Stimulated activated CD8-positive, alpha-beta memory T cell treated with anti-CD3 and anti-CD28 coated beads, Interleukin-4, amount 100 ng/mL, for 4 hours (primary cell): Measurements from ENCODE around the gene MEMO1.
"Not testable (repeated sequence)": the region's sequence is repeated elsewhere in the genome, so short reads cannot be mapped to it uniquely, and the experiment has no call there.

Source experiments
- DNase-seq, 2 donors: peaks; one replicate each; pipeline ENCODE4 v3.0.0-alpha.2; 2020; ENCODE audit warnings: low read depth in 2 of 2, low spot score in 1 of 2

The MEMO1 gene

DNA sequence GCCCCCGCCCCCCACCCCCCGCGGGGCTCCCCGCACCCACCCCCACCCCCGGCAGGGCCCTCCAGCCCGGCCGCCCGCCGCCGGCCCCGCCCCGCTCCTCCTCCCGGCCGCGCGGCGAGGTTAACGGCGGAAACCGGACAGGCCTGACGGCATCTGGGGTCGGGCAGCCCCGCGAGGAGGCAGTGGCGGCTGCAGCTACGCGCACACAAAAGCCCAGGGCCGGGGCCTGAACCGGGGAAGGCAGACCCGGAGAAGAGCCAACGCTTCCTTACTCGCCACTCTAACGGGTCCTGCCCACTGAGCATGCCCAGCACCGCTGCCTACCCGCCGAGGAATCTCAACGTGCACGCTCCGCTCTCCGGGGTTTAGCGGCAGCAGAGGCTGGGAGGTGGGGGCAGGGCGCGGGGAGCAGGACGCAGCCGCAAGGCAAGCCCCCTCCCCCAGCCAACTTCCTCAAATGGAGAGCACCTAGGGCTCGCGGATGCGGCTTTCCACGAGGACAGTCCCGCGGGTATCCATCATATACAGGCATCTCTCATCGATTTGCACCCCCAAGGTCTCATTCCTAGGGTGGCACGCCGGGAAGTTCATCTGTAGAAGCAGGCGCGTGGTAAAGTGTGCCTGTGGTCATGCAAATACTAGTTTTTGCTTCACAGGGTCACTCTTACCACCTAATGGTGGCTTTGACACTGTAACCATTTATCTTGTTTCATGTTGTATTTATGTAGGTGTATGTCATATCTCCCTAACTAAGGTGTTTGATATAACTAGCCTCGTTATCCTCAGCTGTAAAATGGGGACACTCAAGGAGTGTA lies at the start of gene MEMO1:
MEMO1 (minus strand) TSS at position 339 of the 815 bp plus-strand sequence. CDS start 761 bp downstream, outside the sequence.
- peak; percentile 74 to 80 for DNase-seq

DNA sequence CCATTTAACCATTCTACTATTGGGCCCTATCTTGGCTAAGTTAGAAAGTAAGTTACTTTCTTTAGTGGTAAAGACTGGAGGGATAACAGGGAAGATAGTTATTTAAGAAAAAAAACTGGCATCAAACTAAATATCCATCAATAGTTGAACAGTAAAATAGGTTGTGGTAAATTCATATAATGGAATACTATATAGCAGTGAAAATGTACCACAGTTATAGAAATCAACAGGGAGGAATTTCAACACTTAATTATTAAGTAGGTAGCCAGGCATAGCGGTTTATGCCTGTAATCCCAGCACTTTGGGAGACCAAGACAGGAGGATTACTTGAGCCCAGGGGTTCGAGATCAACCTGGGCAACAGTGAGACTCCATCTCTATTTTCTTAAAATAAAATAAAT lies 49.5 kb upstream of the MEMO1 start:
- no peak for DNase-seq

DNA sequence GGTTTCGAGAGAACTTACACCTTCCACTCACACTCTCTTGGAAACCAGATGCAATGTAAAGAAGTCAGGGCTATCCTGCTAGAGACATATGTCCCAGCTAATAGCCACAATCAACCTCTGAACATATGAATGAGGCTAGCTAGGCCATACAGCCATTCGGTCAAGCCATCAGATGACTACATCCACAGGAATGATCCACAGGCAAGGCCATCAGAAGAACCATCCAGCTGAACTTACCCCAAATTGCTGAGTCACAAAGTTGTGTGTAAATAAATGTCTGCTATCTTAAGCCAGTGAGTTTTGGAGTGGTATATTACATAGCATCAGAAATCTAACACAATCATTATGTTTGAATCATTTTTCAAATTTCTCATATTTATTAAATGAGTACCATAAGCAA lies 47.3 kb upstream of the MEMO1 start:
- no peak for DNase-seq

DNA sequence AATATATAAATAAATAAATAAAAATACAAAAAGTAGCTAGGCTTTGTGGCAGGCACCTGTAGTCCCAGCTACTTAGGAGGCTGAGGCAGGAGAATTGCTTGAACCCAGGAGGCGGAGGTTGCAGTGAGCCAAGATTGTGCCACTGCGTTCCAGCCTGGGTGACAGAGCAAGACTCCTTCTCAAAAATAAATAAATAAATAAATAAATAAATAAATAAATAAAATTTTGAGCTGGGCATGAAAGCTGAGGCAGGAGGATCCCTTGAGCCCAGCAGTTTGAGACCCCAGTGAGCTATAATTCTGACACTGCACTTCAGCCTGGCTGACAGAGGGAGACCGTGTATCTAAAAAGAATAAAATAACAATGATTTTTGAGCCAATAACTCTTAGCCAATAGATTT lies 43.8 kb upstream of the MEMO1 start:
- DNase-seq, result not testable (repeated sequence)

DNA sequence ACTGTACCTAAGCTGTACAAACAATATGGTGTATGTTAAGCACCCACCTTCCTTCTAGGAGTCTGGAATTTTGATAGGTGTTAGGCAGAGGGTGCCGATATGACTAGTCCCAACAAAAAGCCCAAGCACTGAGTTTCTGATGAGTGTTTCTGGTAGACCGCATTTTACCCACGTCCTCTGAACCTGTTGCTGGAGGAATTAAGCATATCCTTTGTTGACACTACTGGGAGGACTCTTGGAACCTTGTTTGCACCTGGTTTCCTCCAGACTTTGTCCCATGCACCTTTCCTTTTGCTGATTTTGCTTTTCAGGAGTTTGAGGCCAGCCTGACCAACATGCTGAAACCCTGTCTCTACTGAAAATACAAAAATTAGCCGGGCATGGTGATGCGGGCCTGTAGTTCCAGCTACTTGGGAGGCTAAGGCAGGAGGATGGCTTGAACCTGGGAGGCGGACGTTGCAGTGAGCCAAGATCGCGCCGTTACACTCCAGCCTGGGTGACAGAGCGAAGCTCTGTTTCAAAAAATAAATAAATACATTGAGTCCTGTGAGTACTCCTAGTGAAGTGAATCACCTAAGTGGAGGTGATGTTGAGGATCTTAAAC lies 41.1 kb upstream of the MEMO1 start:
- DNase-seq, result no peak

DNA sequence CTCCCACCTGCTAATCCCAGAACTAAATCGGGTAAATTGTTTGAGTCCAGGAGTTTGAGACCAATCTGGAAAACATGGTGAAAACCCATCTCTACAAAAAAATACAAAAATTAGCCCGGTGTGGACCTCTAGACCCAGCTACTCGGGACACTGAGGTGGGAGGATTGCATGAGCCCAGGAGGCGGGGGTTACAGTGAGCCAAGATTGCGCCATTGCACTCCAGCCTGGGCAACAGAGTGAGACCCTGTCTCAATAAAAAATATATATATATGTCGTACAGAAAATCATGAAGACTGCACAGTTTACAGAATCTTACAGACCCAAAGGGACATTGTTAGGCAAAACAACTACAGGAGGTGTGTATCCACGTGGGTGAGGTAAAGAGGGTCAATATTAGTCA lies 32.8 kb upstream of the MEMO1 start:
- no peak for DNase-seq

DNA sequence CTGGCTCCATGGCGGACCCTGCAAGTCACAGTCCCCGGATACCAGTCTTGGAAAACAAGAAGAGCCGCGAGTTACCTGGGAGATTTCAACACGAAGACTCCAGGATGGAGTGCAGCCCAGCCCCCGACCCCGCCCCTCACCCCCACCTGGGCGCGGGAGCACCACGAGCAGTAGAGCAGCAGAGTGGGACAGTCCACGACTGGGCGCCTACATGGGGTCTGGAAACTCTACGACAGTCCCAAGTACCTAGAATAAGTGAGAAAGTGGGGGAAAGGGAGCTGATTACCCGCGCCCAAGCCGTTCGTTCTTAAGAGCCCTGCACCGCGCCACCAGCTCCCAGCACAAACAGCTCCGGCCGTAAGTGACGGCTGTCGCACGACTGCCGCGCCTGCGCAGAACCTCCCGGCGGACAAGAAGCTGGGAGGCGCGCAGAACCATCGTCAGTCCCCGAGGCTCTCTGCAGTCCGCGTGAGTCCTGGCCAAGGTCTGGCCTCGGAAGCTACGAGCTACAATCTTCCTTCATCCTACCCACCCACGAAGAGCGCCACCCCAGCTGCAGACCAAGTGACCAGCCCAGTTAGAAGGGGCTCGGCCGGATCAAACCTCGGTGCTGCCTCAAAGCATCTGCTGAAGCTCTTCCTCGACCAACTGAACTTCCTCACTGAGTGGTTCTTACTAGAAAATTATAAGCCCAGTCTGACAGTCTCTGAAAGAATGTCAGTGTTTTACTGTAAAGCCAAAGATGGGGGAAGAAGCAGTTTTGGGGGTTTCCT lies 28.8 kb upstream of the MEMO1 start, which contains the start of gene DPY30:
DPY30 (minus strand) TSS at position 359 of the 773 bp plus-strand sequence; CDS start at position 10, 349 bp downstream.
- DNase-seq, result peak; percentile 73 to 76

DNA sequence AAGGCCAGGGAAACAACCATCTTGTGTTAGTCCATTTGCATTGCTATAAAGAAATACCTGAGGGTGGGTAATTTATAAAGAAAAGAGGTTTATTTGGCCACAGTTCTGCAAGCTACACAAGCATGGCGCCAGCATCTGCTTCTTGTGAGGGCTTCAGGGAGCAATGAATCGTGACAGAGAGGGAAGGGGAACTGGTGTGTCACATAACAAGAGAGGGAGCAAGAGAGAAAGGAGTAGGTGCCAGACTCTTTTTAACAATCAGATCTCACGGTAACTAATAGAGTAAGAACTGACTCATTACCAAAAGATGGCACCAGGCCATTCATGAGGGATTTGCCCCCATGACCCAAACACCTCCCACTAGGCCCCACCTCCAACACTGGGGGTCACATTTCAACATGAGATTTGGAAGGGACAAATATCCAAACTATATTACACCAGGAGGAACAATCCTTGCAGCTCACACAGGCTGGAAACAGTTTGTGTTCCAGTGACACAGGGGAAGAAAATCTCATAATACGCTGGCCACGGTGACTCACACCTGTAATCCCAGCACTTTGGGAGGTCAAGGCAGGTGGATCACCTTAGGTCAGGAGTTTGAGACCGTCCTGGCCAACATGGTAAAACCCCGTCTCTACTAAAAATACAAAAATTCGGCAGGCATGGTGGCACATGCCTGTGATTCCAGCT lies 23.5 kb upstream of the MEMO1 start:
- not testable (repeated sequence) for DNase-seq

DNA sequence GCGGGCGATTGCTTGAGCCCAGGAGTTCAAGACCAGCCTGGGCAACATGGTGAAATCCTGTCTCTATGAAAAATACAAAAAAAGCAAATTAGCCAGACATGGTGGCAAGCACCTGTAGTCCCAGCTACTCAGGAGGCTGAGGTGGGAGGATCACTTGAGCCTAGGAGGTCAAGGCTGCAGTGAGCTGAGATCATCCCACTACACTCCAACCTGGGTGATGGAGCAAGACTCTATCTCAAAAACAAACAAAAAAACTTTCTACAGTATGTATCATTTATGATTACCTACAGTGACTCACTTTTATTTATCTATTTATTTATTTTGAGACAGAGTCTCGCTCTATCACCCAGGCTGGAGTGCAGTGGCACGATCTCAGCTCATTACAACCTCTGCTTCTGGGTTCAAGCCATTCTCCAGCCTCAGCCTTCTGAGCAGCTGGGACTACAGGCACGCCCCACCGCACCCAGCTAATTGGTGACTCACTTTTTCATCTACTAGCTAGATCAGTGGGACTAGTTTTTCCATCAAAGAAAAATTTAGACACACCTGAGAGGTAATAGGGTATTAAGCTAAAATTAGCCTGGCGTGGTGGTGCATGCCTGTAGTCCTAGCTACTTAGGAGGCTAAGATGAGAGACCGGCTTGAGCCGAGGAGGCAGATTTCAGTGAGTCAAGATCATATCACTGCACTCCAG lies 8.1 kb upstream of the MEMO1 start:
- not testable (repeated sequence) for DNase-seq

DNA sequence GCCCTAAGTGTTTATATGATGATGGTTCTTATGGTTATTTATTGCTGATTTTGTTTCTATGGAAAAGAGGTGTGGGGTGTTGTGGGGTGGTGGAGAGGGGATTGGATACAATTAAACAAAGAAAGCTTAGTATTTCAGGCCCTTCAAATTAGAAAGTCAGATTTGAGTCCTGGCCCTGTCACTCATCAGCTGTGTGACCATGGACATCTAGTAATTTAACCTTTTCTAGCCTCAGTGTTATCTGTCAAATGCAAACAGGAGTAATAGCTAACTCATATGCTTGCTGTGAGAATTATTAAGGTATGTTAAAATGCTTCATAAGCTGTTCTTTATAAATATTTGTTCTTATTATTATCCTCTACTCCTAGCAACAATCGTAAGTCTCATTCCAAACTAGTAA lies 2.1 kb upstream of the MEMO1 start:
- no peak for DNase-seq

DNA sequence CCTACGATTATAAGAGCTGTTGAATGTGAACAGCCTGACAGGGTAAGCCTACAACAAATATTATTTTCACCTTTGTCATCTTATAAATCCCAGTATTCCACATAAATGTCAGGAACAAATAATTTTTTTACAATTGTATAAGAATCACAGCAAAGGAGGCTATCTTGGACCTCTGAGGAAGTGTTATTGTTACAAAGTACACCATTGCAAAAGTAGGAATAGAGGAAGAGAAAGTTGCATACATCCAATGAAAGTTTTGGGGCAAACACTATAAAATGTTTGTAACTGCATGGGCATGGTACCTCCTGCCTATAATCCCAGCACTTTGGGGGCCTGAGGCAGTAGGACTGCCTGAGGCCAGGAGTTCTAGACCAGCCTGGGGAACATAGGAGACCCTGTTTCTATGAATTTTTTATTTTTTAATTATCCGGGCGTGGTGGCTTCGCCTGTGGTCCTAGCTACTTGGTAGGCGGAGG lies 715 bp upstream of the MEMO1 start:
- no peak for DNase-seq

DNA sequence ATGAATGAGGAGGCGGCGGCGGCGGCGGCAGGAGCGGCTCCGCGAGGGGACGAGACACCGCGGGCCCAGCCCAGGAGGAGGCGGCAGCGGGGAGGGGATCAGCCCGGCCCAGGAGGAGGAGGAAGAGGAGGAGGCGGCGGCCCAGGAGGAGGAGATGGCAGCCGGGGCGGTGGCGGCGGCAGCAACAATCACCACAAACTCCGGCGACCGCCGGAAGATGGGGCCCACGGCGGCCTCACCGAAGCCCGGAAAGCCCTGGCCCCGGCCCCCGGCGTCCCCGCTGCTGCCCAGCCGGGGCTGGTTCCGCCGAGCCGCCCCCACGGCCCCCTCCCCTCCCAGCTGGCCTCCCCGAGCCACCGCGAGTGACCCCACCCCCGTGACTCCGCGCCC lies 533 bp downstream of the MEMO1 start:
- DNase-seq, result peak in 1 of 2 donors; percentile 47

DNA sequence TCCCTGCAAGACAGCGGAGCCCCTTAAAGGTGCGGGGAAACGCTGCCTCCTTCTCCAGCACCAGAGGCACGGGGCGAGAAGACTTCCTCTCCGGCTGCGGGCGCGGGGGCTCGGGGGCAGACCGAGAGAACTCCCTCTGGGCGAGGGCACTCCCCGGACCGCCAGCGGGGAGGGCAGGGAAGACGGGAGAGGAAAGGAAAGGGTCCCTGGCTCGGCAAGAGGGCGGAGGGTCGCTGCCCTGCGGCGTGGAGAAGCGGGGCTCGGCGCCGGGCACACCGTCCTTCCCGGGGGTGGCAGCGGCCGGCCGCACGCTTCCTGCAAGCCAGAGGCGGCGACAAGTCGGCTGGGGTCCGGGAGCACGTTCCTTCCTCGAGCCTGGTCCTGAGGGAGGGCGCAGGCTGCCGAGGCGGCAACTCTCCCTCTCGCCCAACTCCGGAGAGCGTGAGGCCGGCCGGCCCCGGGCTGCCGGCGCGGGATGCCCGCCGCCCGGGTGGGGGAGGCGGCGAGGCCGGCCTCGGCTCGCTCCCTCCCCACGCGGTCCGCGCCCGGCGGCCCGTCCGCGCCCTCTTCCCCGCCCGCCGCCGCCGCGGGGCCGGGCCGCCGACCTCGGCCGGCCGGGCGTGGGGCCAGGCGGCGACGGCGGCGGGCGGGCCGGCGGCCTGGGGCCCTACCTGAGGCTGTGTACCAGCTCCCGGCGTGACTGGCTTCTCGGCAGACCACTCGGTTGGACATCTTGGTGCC lies 1.1 kb downstream of the MEMO1 start:
- peak in 1 of 2 donors; percentile 12 for DNase-seq

DNA sequence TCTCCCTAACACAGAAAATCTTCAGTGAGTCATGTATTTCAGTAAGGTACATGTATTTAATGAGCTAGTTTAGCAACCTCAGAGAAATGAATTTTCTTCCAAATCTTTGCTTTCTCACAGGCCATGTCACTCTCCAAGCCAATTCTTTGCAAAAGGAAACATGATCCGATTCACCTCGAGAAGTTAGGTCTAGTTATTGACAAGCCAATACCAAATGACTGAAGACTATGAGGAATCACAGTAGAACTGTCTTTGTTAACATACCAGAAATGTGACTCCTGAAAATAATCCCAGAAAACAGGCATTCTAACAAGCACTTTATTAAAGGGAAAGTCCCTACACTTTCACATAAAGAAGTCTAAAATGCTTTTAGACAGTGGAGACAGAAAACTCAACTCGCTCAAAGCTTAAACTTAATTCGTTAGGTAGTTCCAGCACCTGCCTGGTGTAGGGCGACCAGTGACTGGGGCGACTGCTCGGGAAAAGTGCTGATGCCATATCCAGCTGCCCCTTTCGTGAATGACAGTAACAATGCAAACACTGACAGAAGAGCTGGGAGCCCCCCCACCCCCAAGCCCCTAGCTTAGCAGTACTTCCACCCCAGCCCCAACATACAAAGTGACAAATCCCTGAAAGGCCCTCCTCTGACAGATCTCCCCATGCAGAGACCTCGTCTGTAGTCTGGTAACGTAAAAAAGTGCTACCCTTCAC lies 1.8 kb downstream of the MEMO1 start:
- no peak for DNase-seq

DNA sequence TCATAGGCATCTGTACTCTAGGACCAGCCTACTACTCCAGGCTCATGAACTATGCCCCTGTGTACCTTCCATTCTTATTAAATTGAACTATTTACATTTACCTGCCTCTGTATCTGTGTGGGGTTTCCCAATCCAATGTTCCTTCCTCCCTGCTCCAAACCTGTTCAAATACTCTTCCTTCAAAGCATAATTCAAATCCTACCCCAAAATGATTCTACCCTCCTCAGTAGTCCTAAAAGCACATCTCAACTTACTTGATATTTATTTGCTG lies 3.8 kb downstream of the MEMO1 start:
- DNase-seq, result no peak

DNA sequence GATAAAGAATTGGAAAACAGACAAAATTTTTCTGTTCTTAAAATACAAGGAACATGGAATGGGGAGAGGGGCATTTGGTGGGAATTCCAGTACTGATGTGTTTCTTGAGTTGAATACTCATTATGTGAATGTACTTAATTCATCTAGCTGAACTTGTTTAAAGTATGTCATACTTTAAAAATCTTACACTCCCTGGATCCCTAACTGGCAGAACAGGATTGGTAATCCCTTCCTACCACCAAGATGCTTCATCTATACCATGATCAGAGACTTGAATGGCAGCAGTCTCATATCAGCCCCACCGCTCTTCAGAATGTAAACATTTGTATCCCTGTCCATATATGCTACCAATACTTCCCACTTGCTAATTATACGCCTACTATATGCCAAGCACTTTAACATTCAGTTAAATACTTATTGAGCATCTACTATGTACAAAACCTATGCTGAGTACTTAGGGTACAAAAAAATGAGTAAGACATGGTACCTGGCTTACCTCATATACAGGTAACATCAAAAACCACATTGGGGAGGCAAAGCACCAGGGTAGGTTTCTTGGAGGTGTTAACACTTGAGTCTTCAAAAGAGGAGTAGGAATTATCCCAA lies 5.3 kb downstream of the MEMO1 start:
- DNase-seq, result no peak

DNA sequence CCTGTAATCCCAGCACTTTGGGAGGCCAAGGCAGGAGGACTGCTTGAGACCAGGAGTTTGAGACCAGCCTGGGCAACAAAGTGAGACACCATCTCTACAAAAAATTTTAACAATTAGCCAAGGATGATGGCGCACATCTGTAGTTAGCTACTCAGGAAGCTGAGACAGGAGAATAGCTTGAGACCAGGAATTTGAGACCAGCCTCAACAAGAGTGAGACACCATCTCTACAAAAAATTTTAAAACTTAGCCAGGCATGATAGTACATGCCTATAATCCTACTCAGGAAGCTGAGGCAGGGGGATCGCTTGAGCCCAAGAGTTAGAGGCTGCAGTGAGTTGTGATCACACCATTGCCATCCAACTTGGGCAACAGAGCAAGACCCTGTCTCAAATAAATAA lies 7.0 kb downstream of the MEMO1 start:
- DNase-seq, result no peak

DNA sequence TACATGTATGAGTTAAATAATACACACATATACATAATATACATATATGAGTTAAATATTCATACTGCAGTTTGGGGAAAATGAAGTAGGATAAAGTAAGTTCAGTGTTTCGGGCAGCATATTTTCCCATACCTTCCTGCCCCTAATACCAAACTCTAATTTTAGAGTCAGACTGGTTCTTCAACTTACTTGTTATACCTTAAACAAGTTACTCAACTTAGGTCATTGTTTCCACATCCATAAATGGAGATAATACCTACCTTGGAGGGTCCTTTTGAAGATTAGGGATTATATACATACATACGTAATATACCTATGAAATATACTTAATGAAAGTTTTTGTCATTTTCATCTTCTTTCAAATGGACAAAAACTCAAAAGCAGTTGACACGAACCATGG lies 8.4 kb downstream of the MEMO1 start:
- no peak for DNase-seq

DNA sequence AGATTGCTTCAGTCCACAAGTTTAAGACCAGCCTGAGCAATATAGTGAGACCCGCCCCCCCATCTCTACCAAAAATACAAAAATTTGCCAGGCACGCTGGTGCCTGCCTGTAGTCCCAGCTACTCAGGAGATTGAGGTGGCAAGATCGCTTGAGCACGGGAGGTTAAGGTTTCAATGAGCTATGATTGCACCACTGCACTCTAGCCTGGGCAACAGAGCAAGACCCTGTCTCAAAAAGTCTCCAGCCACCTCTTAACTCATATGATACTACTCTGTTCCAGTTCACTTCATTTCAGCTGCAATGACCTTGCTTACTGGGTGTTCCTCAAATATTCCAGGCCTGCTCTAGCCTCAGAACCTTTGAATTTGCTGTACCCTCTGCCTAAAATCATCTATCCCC lies 11.4 kb downstream of the MEMO1 start:
- DNase-seq, result no peak
